GM12892 (cell line): ENCODE results near the gene MAN1B1.

Experiments
- POLR2A ChIP-seq: IDR thresholded peaks from 2 replicates; pipeline ENCODE4 v1.6.1; 2011; ENCODE audit warnings: low read depth, low read length, control low read depth
- POLR2AphosphoS5 ChIP-seq: IDR thresholded peaks from 2 replicates; pipeline ENCODE4 v1.6.1; 2011; ENCODE audit warnings: low read depth, low read length, control low read depth
- TAF1 ChIP-seq: IDR thresholded peaks from 2 replicates; pipeline ENCODE4 v1.6.1; 2011; ENCODE audit warnings: low read depth, mild to moderate bottlenecking, control low read depth, low read length, borderline replicate concordance

GRCh38 chr9:137078701-137079400 is 7.9 kb upstream of the MAN1B1 start:
- no peak for TF ChIP-seq POLR2A
- no peak for TF ChIP-seq TAF1
- no peak for TF ChIP-seq POLR2AphosphoS5
